ENCODE data around the gene FOXC2. TPM values are rescaled to one million over a fixed set of nuclear protein-coding genes. Genes with fewer than 3 reads are reported as not detected.

Gene FOXC2
- total RNA-seq, 2 donors from 2014 or later, result 0.66 to 0.78 TPM

DNA sequence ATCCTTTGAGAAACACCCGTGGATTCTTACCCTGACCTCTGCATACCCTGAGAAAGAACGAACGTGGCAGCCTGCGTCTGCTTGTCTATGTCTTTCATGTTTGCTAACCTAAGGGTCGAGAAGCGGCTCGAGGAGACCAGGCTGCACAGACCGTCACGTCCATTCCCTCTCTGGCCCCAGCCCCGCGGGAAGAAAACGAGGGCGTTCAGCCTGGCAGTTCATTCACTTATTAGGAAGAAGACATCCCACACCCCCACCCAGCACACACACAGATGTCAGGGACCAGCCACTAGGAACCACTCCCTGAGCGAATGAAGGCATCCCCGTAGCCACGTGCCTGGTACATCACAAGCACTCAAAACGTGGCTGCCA lies 10.9 kb upstream of the FOXC2 start:
- DNase-seq, result no peak
- peaks cover 0 to 4% of the 10 kb centered on the region in 2 donors for H3K36me3 ChIP-seq (replicated peaks in 1 of 2; ENCODE audit: insufficient read depth in 1 of 2, low read depth in 2 of 2)
- H3K27me3 ChIP-seq, result no peaks in the 10 kb centered on the region
- intact Hi-C loops (cut with DNase I), result no loop called here
- H3K9me3 ChIP-seq, result no peaks in the 10 kb centered on the region
- ATAC-seq, result no peak
- no peak for TF ChIP-seq POLR2A (IDR thresholded peaks at IDR 0.05)
- TF ChIP-seq, protein P1, sequence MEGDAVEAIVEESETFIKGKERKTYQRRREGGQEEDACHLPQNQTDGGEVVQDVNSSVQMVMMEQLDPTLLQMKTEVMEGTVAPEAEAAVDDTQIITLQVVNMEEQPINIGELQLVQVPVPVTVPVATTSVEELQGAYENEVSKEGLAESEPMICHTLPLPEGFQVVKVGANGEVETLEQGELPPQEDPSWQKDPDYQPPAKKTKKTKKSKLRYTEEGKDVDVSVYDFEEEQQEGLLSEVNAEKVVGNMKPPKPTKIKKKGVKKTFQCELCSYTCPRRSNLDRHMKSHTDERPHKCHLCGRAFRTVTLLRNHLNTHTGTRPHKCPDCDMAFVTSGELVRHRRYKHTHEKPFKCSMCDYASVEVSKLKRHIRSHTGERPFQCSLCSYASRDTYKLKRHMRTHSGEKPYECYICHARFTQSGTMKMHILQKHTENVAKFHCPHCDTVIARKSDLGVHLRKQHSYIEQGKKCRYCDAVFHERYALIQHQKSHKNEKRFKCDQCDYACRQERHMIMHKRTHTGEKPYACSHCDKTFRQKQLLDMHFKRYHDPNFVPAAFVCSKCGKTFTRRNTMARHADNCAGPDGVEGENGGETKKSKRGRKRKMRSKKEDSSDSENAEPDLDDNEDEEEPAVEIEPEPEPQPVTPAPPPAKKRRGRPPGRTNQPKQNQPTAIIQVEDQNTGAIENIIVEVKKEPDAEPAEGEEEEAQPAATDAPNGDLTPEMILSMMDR (IDR thresholded peaks at IDR 0.05), result no peak
- H3K4me3 ChIP-seq, result peak overlapping the region; percentile 76 to 92
- peaks cover 18% of the 10 kb centered on the region for H3K4me1 ChIP-seq
- WGBS, 2 donors, result 23 to 39% methylated on average over 4 to 17 of the region's 17 CpGs
- H3K27ac ChIP-seq, result peak overlapping the region in 2 of 4 donors; percentile 80 to 82

DNA sequence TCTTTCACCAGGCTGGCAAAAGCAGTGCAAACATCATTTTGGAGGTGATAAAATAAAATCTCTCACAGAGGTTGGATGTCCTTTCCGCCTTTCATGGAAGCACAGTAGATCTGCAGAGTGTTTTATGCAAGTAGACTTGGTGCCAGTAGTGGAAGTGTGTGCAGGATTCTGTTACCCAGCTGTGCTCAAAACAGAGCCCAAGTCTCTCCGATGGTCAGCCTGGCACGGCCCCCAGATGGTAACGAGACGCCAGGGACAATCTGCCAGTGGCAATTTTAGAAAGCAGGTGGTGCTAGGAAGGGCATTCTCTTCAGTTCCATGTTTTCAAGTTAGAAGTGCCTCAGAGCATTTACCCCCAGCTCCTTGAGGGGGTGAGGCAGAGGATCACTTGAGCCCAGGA lies 10.1 kb upstream of the FOXC2 start:
- TF ChIP-seq, protein P1 (IDR thresholded peaks at IDR 0.05), result no peak
- TF ChIP-seq POLR2A (IDR thresholded peaks at IDR 0.05), result no peak
- Histone ChIP-seq H3K9me3 (no peaks in the 10 kb centered on the region), H3K4me1 (peaks cover 18% of the 10 kb centered on the region), H3K27ac (no peak overlapping the region), H3K4me3 (no peak overlapping the region), H3K36me3 (replicated peaks in 1 of 2; ENCODE audit: insufficient read depth in 1 of 2, low read depth in 2 of 2) (peaks cover 0 to 2% of the 10 kb centered on the region in 2 donors), H3K27me3 (no peaks in the 10 kb centered on the region)
- intact Hi-C loops (cut with DNase I), result no loop called here
- WGBS, 2 donors, result 54 to 59% methylated on average over 5 of the region's 5 CpGs
- DNase-seq, result no peak
- ATAC-seq, result no peak

DNA sequence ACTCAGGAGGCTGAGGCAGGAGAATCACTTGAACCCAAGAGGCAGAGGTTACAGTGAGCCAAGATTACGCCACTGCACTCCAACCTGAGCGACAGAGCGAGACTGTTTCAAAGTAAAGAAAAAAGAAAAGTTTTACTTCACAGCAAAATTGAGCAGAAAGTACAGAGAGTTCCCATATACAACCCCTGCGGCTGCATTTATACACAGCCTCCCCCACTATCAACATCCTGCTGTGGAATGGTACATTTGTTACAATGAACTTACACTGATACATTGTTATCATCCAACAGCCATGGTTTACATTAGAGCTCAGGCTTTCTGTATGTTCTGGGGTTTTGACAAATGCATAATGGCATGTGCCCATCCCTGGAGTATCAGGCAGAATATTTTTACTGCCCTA lies 9.0 kb upstream of the FOXC2 start:
- WGBS, 2 donors, result 67 to 75% methylated on average over 4 of the region's 4 CpGs
- ATAC-seq, result no peak
- intact Hi-C loops (cut with DNase I), result no loop called here

DNA sequence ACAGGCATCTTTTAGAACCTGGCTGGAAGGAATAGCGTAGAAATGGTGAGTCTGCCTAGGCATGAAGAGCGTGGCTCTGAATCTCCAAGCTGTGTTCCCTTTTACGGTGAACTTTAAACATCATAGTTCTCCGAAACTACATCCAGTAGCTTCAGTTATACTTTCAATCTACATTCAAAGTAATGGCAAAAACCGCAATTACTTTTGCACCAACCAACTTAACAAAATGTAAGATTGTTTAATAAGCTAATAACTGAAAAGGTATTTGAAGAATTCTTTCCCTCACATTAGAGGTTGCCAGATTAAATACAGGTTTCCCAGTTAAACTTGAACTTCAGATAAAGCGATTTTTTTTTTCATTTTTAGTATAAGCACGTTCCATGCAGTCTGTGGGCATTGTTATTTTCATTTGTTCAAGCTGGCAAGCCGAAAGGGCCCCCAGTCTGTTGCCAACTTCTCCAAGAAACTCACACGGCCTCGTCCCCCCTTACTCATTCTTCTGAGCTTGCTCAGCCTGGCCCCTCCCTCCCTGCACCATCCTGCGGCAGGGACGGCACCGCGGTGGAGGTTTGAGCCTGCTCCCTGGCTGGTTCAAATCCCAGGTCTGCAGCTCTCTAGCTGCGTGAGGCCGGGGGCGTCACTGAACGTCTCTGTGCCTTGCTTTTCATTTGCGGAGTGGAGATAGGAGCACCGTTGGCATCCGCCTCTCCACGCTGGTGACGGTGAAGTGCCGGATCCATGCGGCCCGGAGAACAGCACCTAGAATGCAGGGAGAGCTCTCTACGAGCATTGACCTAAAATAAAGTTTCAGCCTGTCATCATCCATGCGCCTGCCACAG lies 8.1 kb upstream of the FOXC2 start:
- TF ChIP-seq POLR2A (IDR thresholded peaks at IDR 0.05), result no peak
- TF ChIP-seq, protein P1 (IDR thresholded peaks at IDR 0.05), result no peak
- intact Hi-C loops (cut with DNase I), result no loop called here
- no peaks in the 10 kb centered on the region for H3K36me3 ChIP-seq (replicated peaks in 1 of 2; ENCODE audit: insufficient read depth in 1 of 2, low read depth in 2 of 2)
- H3K27me3 ChIP-seq, result peaks cover 0 to 2% of the 10 kb centered on the region in 2 donors
- H3K4me3 ChIP-seq, result no peak overlapping the region
- H3K9me3 ChIP-seq, result no peaks in the 10 kb centered on the region
- DNase-seq, result no peak
- no peak overlapping the region for H3K27ac ChIP-seq
- peaks cover 22% of the 10 kb centered on the region for H3K4me1 ChIP-seq
- no peak for ATAC-seq
- WGBS, 2 donors, result 51 to 57% methylated on average over 28 of the region's 28 CpGs

More for the DNA sequence above, 9.0 kb upstream of the FOXC2 start:
- no peaks in the 10 kb centered on the region for H3K27me3 ChIP-seq
- no peaks in the 10 kb centered on the region for H3K9me3 ChIP-seq
- DNase-seq, result no peak
- no peaks in the 10 kb centered on the region for H3K36me3 ChIP-seq (replicated peaks in 1 of 2; ENCODE audit: insufficient read depth in 1 of 2, low read depth in 2 of 2)
- peaks cover 18% of the 10 kb centered on the region for H3K4me1 ChIP-seq
- TF ChIP-seq POLR2A (IDR thresholded peaks at IDR 0.05), result no peak
- TF ChIP-seq, protein P1 (IDR thresholded peaks at IDR 0.05), result no peak
- no peak overlapping the region for H3K27ac ChIP-seq
- H3K4me3 ChIP-seq, result no peak overlapping the region

Data from body of pancreas (tissue), 4 donors.